ENCODE measurements around the gene AHNAK. TPM values are rescaled to one million over a fixed set of nuclear protein-coding genes. Genes with fewer than 3 reads are reported as not detected.
A peak's percentile ranks its signal among the peaks of the same experiment; 100 is the strongest.

Gene AHNAK
- total and polyA plus RNA-seq, 5 donors: 78.1 to 371 (median 311) TPM

DNA sequence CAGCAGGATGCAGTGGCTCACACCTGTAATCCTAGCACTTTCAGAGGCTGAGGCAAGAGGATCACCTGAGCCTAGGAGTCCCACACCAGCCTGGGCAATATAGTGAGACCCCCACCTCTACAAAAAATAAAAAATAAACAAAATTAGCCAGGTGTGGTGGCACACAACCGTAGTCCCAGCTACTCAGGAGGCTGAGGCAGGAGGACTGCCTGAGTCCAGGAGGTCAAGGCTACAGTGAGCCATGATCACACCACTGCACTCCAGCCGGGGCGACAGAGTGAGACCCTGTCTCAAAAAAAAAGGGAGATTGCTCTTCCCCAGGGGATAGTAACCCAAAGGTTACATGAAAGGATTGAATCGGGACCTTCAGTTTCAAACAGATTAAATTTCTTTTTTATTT, 54.0 kb downstream of the AHNAK start:
- DNase-seq (no peak), ATAC-seq (no peak)
- Histone ChIP-seq H3K4me3 (ENCODE audit: low read length) (no peak overlapping the region), H3K27ac (ENCODE audit: low read length) (no peak overlapping the region), H3K9me3 (ENCODE audit: control insufficient read depth, low read length) (no peaks in the 10 kb centered on the region), H3K27me3 (ENCODE audit: control insufficient read depth, insufficient read depth) (no peaks in the 10 kb centered on the region), H3K4me1 (ENCODE audit: control insufficient read depth, insufficient read depth, low read length) (no peaks in the 10 kb centered on the region)
- WGBS: 98% methylated on average over 4 of the region's 4 CpGs
- intact Hi-C loops (cut with DNase I): loop anchor here in 1 of 4 donors (10.0 kb wide), 1 partner anchor 72 kb away; no protein-coding TSS in a partner anchor

DNA sequence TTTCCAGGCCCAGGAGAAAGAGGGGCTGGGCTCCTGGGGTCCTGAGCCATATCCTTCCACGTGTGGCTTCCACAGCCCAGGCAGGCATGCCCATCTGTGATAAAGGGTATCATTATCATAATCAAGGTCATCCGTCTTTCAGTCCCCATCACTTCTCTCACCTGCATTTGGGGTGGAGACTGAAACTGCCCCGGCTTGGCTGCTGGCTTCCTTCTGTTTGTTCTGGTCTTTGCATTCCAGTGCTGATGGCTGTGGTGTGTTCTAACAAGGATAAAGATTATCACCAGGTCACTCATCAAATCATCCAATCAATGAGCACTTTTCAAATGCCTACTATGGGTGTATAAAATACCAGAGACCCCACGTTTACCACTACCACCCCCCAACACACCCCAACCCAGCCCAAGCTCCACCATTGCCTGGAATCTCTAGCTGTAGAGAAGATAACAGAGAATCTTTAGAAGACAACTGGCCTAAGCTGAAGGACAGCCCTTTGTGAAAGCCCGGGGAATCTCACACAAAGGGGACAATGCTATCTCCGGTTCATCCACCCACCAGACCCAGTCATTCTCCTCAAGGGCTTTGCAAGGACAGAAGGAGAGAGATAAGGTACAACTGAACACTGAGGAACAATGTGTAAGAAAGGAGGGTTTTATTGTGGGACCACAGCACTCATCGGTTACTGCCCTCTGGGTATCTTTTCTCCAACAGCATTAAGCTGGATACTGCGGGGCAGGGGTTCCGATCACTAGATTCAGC, 54.9 kb downstream of the AHNAK start:
- intact Hi-C loops (cut with DNase I): loop anchor here in 1 of 4 donors (10.0 kb wide), 1 partner anchor 73 kb away; no protein-coding TSS in a partner anchor
- Histone ChIP-seq H3K27ac (ENCODE audit: low read length) (no peak overlapping the region), H3K4me1 (ENCODE audit: control insufficient read depth, insufficient read depth, low read length) (no peaks in the 10 kb centered on the region), H3K4me3 (ENCODE audit: low read length) (no peak overlapping the region), H3K9me3 (ENCODE audit: control insufficient read depth, low read length) (no peaks in the 10 kb centered on the region), H3K27me3 (ENCODE audit: control insufficient read depth, insufficient read depth) (no peaks in the 10 kb centered on the region)
- no peak for ATAC-seq
- no peak for DNase-seq
- WGBS: 86% methylated on average over 9 of the region's 9 CpGs

DNA sequence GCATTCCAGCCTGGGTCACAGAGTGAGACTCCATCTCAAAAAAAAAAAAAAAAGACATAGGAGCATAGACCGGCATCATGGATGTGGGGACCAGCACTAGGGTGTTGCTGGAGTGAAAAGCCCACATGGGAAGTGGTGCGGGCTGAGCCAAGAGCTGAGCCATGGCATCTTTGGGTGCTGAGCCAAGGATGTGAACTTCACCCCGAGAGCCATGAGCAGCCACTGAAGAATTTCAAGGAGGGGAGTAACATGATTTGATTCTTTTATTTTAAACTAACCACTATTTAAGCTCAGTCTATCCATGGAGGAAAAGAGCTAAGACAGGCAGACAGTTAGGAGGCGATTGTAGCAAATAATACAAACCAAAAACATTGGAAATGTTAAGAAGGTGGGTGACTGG, 57.4 kb downstream of the AHNAK start:
- intact Hi-C loops (cut with DNase I): loop anchor here in 1 of 4 donors (10.0 kb wide), 1 partner anchor 54 kb away; no protein-coding TSS in a partner anchor
- Histone ChIP-seq H3K4me3 (ENCODE audit: low read length) (no peak overlapping the region), H3K9me3 (ENCODE audit: control insufficient read depth, low read length) (no peaks in the 10 kb centered on the region), H3K27me3 (ENCODE audit: control insufficient read depth, insufficient read depth) (no peaks in the 10 kb centered on the region), H3K27ac (ENCODE audit: low read length) (no peak overlapping the region), H3K4me1 (ENCODE audit: control insufficient read depth, insufficient read depth, low read length) (no peaks in the 10 kb centered on the region)
- no peak for DNase-seq
- WGBS: 92% methylated on average over 4 of the region's 4 CpGs
- ATAC-seq: no peak

GRCh38 chr11:62487738-62488551, 58.7 kb downstream of the AHNAK start:
- Histone ChIP-seq H3K4me1 (ENCODE audit: control insufficient read depth, insufficient read depth, low read length) (no peaks in the 10 kb centered on the region), H3K9me3 (ENCODE audit: control insufficient read depth, low read length) (no peaks in the 10 kb centered on the region), H3K27me3 (ENCODE audit: control insufficient read depth, insufficient read depth) (no peaks in the 10 kb centered on the region), H3K4me3 (ENCODE audit: low read length) (no peak overlapping the region), H3K27ac (ENCODE audit: low read length) (no peak overlapping the region)
- peak; percentile 61 to 82 (median 66) for DNase-seq
- intact Hi-C loops (cut with DNase I): loop anchor here in 1 of 4 donors (10.0 kb wide), 1 partner anchor 53 kb away; no protein-coding TSS in a partner anchor
- 62% methylated on average over 19 of the region's 19 CpGs for WGBS
- no peak for ATAC-seq

- Histone ChIP-seq H3K27me3 (ENCODE audit: control insufficient read depth, insufficient read depth) (no peaks in the 10 kb centered on the region), H3K4me1 (ENCODE audit: control insufficient read depth, insufficient read depth, low read length) (no peaks in the 10 kb centered on the region), H3K9me3 (ENCODE audit: control insufficient read depth, low read length) (no peaks in the 10 kb centered on the region), H3K4me3 (ENCODE audit: low read length) (no peak overlapping the region), H3K27ac (ENCODE audit: low read length) (no peak overlapping the region)
- ATAC-seq (no peak), DNase-seq (no peak)
- WGBS: 89% methylated on average over 8 of the region's 8 CpGs
- intact Hi-C loops (cut with DNase I): loop anchor here in 1 of 4 donors (10.0 kb wide), 1 partner anchor 52 kb away; no protein-coding TSS in a partner anchor
Measured at GRCh38 chr11:62487136-62487535, 59.5 kb downstream of the AHNAK start.

DNA sequence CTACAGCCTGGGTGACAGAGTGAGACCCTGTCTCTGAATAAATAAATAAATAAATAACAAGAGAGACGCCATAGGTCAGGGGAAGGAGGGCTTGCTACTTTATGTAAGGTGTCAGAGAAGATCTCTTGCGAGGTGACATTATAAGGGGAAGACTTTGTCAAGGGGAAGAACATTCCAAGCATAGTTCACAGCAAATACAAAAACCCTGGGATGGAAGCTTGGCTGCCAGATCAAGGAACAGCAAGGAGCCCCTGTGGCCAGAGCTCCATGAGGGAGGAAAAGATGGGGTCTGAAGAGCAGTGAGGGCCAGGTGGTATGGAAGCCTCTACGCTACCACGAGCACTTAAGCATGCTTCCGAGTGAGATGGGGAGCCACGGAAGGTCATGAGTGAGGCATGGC, 62.3 kb downstream of the AHNAK start:
- Histone ChIP-seq H3K4me1 (ENCODE audit: control insufficient read depth, insufficient read depth, low read length) (no peaks in the 10 kb centered on the region), H3K4me3 (ENCODE audit: low read length) (no peak overlapping the region), H3K27me3 (ENCODE audit: control insufficient read depth, insufficient read depth) (no peaks in the 10 kb centered on the region), H3K27ac (ENCODE audit: low read length) (no peak overlapping the region), H3K9me3 (ENCODE audit: control insufficient read depth, low read length) (no peaks in the 10 kb centered on the region)
- no peak for DNase-seq
- intact Hi-C loops (cut with DNase I): loop anchor here in 1 of 4 donors (10.0 kb wide), 1 partner anchor 50 kb away; no protein-coding TSS in a partner anchor
- no peak for ATAC-seq
- WGBS: 92% methylated on average over 6 of the region's 6 CpGs

- ATAC-seq: no peak
- 82% methylated on average over 6 of the region's 6 CpGs for WGBS
- no peaks in the 10 kb centered on the region for H3K4me1 ChIP-seq (ENCODE audit: control insufficient read depth, insufficient read depth, low read length)
- no peak overlapping the region for H3K27ac ChIP-seq (ENCODE audit: low read length)
- H3K27me3 ChIP-seq (ENCODE audit: control insufficient read depth, insufficient read depth): no peaks in the 10 kb centered on the region
- H3K9me3 ChIP-seq (ENCODE audit: control insufficient read depth, low read length): no peaks in the 10 kb centered on the region
- DNase-seq: no peak
- intact Hi-C loops (cut with DNase I): loop anchor here in 1 of 4 donors (10.0 kb wide), 1 partner anchor 48 kb away; no protein-coding TSS in a partner anchor
- H3K4me3 ChIP-seq (ENCODE audit: low read length): no peak overlapping the region
Measured at GRCh38 chr11:62482753-62483152, 63.9 kb downstream of the AHNAK start.

DNA sequence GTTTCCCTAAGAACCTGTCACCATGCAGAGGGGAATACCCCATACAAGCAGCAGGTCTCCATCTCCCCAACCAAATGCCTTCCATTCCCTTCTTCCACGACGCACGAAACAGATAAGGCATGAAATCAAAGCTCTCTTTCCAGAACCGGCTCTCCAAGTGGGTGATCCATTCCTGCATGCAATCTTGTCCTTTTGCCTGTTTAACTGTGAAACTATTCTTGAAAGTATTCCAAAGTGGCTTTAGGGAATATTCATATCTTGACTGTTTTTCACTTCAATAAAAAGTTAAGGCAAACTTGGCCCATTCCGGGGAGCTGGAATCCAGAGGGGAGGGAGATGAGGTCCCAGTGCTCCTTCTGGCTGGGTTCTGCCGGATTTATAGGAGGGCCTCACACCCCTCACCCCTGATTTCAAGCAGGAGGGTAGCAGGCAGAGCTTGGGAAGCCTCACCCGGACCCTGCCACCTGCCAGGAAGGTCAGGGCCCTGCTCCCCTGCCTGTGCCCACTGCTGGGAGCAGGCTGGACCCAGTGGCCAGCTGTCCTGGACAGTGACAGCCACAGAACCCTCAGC, 66.9 kb downstream of the AHNAK start:
- no peak overlapping the region for H3K4me3 ChIP-seq (ENCODE audit: low read length)
- DNase-seq (peak in 2 of 3 donors; percentile 28 to 57), ATAC-seq (peak; percentile 50 to 66)
- intact Hi-C loops (cut with DNase I): loop anchor here in 1 of 4 donors (10.0 kb wide), 1 partner anchor 45 kb away; no protein-coding TSS in a partner anchor
- H3K4me1 ChIP-seq (ENCODE audit: control insufficient read depth, insufficient read depth, low read length): no peaks in the 10 kb centered on the region
- no peaks in the 10 kb centered on the region for H3K27me3 ChIP-seq (ENCODE audit: control insufficient read depth, insufficient read depth)
- H3K9me3 ChIP-seq (ENCODE audit: control insufficient read depth, low read length): no peaks in the 10 kb centered on the region
- H3K27ac ChIP-seq (ENCODE audit: low read length): peak overlapping the region; percentile 49
- 51% methylated on average over 7 of the region's 7 CpGs for WGBS

- 94% methylated on average over 5 of the region's 5 CpGs for WGBS
- Histone ChIP-seq H3K27ac (ENCODE audit: low read length) (no peak overlapping the region), H3K4me1 (ENCODE audit: control insufficient read depth, insufficient read depth, low read length) (no peaks in the 10 kb centered on the region), H3K4me3 (ENCODE audit: low read length) (no peak overlapping the region), H3K27me3 (ENCODE audit: control insufficient read depth, insufficient read depth) (no peaks in the 10 kb centered on the region), H3K9me3 (ENCODE audit: control insufficient read depth, low read length) (no peaks in the 10 kb centered on the region)
- DNase-seq (no peak), ATAC-seq (no peak)
- intact Hi-C loops (cut with DNase I): no loop called here
Measured at GRCh38 chr11:62477927-62478326, 68.7 kb downstream of the AHNAK start.

DNA sequence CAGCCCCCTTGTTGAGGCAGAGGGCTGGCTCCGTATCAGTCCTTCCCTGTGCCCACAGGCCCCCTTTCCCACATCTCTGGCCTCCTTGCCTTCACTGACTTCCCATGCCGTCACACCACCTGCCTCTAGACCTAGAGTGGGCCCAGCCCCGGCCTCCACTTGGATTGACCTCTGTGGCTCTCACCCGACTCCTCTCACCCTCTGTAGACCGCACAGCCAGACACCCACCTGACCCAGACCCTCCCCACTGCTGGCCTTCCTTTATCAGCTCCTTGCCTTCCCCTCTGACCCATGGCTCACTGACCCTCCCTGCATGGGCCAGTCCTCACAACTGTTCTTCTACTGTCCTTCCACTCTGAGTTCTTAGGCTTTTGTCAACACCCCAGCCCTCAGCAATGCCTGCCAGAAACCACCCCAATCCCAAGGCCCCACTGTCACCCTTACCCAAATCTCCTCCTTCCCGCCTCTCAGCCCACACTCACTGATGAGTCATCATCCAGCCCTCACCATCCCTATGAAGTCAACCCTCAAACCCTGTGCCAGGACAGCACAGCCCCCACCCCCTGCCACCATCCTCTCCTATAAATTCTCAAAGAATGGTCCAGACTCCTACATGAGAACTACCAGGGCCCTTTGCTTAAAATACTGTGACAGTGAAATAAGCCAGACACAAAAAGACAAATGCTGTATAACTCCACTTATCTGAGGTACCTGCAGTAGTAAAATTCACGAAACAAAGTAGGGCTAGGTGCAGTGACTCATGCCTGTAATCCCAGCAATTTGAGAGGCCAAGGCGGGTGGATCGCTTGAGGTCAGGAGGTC, 74.3 kb downstream of the AHNAK start:
- WGBS: 81% methylated on average over 9 of the region's 9 CpGs
- ATAC-seq: peak; percentile 66 to 68

More for the DNA sequence above, 74.3 kb downstream of the AHNAK start:
- H3K4me3 ChIP-seq (ENCODE audit: low read length): no peak overlapping the region
- H3K9me3 ChIP-seq (ENCODE audit: control insufficient read depth, low read length): no peaks in the 10 kb centered on the region
- H3K4me1 ChIP-seq (ENCODE audit: control insufficient read depth, insufficient read depth, low read length): no peaks in the 10 kb centered on the region
- no peaks in the 10 kb centered on the region for H3K27me3 ChIP-seq (ENCODE audit: control insufficient read depth, insufficient read depth)
- DNase-seq: no peak
- intact Hi-C loops (cut with DNase I): no loop called here
- H3K27ac ChIP-seq (ENCODE audit: low read length): no peak overlapping the region

Data from right cardiac atrium (tissue), 5 donors.